Chondrocyte (in vitro differentiated cells): ENCODE results near the gene PRKCH. TPM values are rescaled to one million over a fixed set of nuclear protein-coding genes. Genes with fewer than 3 reads are reported as not detected.

Experiments used
- DNase-seq: peaks from one replicate; pipeline ENCODE4 v3.0.0; 2021; ENCODE audit warnings: mixed read lengths, low spot score
- H3K27ac Mint-ChIP-seq: one replicate; pipeline ENCODE4 v1.8.0; 2021; ENCODE audit warnings: mild to moderate bottlenecking, moderate library complexity, mixed read lengths; ENCODE audit not compliant: unreplicated experiment
- H3K27me3 Mint-ChIP-seq: 2 replicates; pipeline ENCODE4 v1.8.0; 2021; ENCODE audit warnings: low read depth, mixed read lengths
- H3K36me3 Mint-ChIP-seq: 2 replicates; pipeline ENCODE4 v1.8.0; 2021; ENCODE audit warnings: low read depth, mixed read lengths
- H3K4me1 Mint-ChIP-seq: 2 replicates; pipeline ENCODE4 v1.8.0; 2021; ENCODE audit warnings: low read depth, mild to moderate bottlenecking, mixed read lengths
- H3K4me3 Mint-ChIP-seq: one replicate; pipeline ENCODE4 v1.8.0; 2021; ENCODE audit warnings: mild to moderate bottlenecking, moderate library complexity, mixed read lengths; ENCODE audit not compliant: unreplicated experiment
- H3K9me3 Mint-ChIP-seq: 2 replicates; pipeline ENCODE4 v1.8.0; 2021; ENCODE audit warnings: low read depth, mixed read lengths
- CTCF ChIP-seq: fragments of 200-600 bp; sonication (generic); IDR thresholded peaks from 2 replicates; pipeline ENCODE4 v1.5.0; 2021; ENCODE audit warnings: antibody characterized with exemption, mild to moderate bottlenecking, moderate library complexity
- total RNA-seq: library from RNA; stranded (reverse); gene quantifications from 3 replicates; pipeline ENCODE4 v1.2.1, GENCODE V29; 2021

The PRKCH gene
- total RNA-seq, 1 donor from 2014 or later: 9.7 TPM

DNA sequence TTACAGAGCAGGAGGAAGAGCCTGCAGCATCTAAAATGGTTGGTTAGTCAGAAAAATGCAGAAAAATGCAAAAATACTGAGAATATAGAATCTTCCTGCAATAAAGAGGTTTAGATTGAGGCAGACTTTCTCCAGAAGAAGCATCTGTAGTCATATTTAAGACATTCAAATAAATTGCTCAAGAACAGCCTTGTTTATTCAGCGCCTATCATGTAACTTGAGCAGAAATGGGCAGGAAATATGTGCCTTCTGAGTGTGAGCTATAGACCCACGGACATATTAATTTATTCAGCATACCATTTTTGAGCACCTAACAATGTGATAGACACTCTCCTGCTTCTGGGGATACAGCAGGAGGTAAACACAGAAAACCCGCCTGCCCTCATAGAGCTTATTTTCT, 272.0 kb downstream of the PRKCH start:
- no peak for TF ChIP-seq CTCF
- Mint-ChIP-seq H3K9me3 (peaks cover 5% of the 10 kb centered on the region), H3K4me1 (peaks cover 66% of the 10 kb centered on the region), H3K4me3 (no peak overlapping the region), H3K27me3 (no peaks in the 10 kb centered on the region), H3K27ac (no peak overlapping the region), H3K36me3 (no peaks in the 10 kb centered on the region)
- no peak for DNase-seq

DNA sequence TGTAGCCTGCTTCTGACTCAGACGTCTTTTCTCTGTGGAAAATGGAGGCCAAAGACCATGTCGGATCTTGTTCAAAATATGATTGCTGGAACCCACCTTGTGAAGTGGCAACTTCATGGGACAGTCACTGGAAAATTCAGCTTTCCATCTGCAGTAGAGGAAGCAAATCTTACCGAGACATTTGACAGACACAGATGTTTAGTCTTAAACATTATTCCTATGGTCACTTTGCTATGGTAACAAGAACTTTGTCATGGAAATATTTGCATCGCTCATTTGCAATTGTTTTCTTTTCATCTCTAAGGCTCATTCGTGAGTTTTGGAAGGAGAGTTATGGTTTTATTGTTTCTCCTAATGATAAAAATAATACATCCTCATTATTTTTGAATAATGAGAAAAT, 275.6 kb downstream of the PRKCH start:
- no peaks in the 10 kb centered on the region for H3K36me3 Mint-ChIP-seq
- no peaks in the 10 kb centered on the region for H3K27me3 Mint-ChIP-seq
- H3K27ac Mint-ChIP-seq: peak overlapping the region; percentile 98
- H3K9me3 Mint-ChIP-seq: peaks cover 5% of the 10 kb centered on the region
- peaks cover 73% of the 10 kb centered on the region for H3K4me1 Mint-ChIP-seq
- DNase-seq: no peak
- H3K4me3 Mint-ChIP-seq: no peak overlapping the region
- TF ChIP-seq CTCF: no peak

DNA sequence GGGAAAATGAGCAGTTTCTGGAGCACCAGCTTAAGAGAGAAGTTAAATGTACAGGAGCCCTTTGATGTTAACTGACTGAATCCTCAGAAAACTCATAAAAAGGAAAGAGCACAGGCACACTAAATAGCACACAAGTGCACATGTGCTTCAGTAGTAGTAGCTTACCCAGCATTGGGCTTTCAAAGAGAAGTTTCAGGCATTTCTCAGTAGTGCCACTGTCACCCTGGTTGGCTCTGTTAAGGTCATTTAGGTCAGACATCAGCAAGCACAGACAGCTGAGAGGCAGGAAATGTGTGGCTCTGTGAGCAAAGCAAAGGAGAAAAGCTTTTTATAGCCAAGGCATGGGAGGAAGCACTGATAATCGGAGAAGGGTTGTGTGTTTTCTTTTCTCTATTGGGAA, 277.6 kb downstream of the PRKCH start:
- Mint-ChIP-seq H3K4me3 (peak overlapping the region; percentile 15), H3K27ac (peak overlapping the region; percentile 96), H3K9me3 (no peaks in the 10 kb centered on the region), H3K36me3 (no peaks in the 10 kb centered on the region), H3K27me3 (no peaks in the 10 kb centered on the region), H3K4me1 (peaks cover 78% of the 10 kb centered on the region)
- no peak for TF ChIP-seq CTCF
- no peak for DNase-seq

GRCh38 chr14:61599942-61600341, 278.6 kb downstream of the PRKCH start:
- no peak for DNase-seq
- peaks cover 75% of the 10 kb centered on the region for H3K4me1 Mint-ChIP-seq
- H3K27ac Mint-ChIP-seq: no peak overlapping the region

More at GRCh38 chr14:61599942-61600341, 278.6 kb downstream of the PRKCH start:
- Mint-ChIP-seq H3K9me3 (no peaks in the 10 kb centered on the region), H3K36me3 (no peaks in the 10 kb centered on the region), H3K4me3 (no peak overlapping the region), H3K27me3 (no peaks in the 10 kb centered on the region)
- no peak for TF ChIP-seq CTCF

Other genes starting within 250 kb of the PRKCH start
- 2.7 to 9.3 TPM (median 7.9 TPM) in 3 replicates for gene TMEM30B, start 40.2 kb upstream of the PRKCH start, total RNA-seq